AG08396 (cell line): Measurements from ENCODE around the gene ZNF772.
A peak's percentile ranks its signal among the peaks of the same experiment; 100 is the strongest.
"Not testable (repeated sequence)": the region's sequence is repeated elsewhere in the genome, so short reads cannot be mapped to it uniquely, and the experiment has no call there.

ENCODE experiments used
- DNase-seq: peaks from one replicate; pipeline ENCODE4 v3.0.0; 2012; ENCODE audit warnings: low spot score, mixed read lengths

The ZNF772 gene

DNA sequence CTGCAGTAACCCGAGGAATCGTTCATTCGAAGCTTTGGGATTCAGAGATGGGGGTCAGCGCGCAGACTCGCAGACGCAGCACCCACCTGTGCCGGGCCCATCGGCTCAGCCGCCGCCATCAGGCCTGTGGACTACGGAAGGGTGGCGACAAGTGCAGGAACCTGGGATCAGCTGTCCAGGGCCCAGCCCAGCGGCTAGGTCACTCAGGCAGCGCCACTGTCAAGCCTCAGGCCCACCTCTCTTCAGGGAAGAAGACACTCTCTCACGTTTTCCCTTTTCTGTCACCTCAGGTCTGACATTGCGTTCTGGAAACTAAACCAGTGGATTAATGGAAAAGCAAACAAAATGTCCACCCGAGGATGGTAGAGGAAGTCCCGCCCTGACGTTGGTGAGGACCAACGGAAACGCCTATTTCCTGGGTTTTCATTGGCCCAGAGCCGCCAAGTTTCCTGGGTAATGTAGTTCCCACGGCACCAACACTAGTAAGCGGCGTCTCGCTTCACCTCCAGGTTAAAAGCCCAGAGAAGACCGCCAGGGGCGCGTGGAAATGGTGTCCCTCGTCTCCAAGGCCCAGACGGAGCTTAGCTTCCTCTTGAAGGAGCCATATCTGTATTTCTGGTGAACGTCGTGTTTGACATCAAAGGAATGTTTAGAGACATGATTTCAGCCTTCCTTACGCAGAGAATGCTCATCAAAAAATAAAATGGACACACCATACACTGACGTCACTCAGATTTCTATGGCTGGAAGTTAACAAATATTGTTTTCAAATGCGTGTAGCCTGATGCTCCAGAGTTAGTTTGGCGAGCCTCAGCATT lies at the start of gene ZNF772:
TSS of gene ZNF772 (minus strand) at position 376 of the 818 bp plus-strand sequence. CDS start at position 119, 257 bp downstream.
- DNase-seq: peak; percentile 94

DNA sequence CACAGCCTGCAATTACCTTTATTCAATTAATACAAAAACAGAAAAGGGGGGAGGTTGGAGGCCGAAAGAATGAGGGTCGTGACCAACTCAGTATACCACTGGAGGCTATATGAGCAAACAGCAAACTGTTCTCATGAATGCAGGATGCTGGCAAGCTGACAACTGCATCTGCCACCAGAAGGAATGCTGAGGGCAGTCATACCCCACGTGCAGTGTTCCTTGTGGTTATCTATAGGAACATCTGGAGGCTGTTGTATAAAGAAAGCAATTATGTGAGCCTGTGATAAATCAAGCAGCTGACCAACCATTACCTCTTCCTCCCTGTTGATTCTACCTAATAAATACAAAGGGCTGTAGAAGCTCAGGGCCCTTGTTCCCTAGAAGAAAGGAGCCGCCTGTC lies 40.7 kb upstream of the ZNF772 start:
- DNase-seq: not testable (repeated sequence)

DNA sequence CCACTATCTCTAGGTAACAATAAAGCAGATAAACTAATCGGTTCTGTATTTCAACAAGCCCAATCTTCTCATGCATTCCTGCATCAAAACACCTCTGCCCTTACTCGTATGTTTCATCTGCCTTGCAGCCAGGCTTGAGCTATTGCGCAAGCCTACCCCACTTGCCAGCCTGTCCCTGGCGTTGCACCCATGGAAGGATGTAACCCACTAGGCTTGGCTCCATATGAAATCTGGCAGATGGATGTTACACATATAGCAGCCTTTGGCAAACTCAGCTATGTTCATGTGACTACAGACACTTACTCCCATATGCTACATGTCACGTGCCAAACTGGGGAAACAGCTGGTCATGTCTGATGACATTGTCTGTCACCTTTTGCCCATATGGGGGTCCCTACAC lies 37.9 kb upstream of the ZNF772 start:
- DNase-seq: no peak

DNA sequence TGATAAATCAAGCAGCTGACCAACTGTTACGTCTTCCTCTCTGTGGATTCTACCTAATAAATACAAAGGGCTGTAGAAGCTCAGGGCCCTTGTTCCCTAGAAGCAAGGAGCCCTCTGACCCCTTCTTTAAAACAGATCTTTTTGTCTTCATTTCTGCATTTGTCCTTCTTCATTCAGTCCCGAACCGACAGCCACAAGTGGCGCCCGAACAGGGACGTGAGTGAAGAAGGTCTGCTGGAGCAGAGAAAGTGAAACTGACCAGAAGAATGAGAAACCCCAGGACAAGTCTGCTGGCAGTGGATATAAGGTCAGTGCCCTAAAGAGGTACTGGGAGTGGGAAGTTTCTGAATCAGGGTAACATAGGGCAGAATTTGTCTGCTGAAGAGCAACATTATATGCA lies 35.5 kb upstream of the ZNF772 start:
- DNase-seq: no peak

DNA sequence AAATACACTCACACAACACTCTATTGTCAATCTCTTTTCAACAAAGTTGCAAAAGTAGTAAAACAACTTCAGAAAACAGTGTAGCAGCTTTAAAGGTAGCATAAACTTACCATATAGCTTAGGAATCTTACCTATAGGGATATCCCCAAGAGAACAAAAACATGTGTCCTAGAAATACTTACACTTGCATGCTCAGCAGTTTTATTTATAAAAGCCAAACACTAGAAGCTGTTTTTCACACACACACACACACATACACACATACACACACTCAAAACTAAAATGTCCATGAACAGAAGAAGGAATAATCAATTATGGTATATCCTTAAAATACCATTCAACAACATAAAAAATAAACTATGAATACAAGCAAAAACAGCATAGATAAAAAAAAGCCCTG lies 34.1 kb upstream of the ZNF772 start:
- DNase-seq: no peak

DNA sequence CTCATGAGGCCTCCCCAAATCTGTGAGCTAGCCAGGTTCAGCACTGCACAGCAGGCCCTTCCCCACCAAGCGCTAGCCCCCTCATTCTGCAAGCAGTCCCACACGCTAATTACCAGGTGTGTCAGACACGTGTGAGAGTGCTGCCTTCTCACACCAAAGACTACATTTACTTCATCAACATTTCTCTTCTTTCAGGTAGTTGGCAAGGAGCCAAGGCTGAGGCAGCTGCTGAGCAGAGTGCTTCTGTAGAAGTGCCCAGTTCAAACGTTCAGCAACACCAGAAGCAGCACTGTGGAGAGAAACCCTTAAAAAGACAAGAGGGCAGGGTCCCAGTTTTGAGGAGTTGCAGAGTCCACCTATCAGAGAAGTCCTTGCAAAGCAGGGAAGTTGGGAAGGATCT lies 28.8 kb upstream of the ZNF772 start:
- no peak for DNase-seq

DNA sequence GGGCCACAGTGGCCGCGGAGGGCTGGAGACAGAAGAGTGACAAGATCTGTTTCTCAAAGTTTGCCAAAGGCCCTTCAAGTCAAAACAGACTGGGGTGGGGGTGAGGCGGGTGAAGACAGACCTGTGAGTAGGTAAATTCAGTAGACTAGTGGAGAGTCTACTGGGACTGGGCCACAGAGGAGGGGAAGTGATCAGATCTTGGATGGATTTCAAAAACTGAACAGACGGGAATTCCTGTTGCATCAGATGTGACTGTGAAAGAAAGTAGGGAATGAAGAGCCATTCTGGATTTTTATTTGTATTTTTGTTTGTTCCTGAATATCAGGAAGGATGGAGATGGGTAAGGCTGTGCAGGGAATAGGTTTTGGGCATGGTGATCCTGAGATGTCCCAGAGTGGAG lies 23.0 kb upstream of the ZNF772 start:
- not testable (repeated sequence) for DNase-seq

DNA sequence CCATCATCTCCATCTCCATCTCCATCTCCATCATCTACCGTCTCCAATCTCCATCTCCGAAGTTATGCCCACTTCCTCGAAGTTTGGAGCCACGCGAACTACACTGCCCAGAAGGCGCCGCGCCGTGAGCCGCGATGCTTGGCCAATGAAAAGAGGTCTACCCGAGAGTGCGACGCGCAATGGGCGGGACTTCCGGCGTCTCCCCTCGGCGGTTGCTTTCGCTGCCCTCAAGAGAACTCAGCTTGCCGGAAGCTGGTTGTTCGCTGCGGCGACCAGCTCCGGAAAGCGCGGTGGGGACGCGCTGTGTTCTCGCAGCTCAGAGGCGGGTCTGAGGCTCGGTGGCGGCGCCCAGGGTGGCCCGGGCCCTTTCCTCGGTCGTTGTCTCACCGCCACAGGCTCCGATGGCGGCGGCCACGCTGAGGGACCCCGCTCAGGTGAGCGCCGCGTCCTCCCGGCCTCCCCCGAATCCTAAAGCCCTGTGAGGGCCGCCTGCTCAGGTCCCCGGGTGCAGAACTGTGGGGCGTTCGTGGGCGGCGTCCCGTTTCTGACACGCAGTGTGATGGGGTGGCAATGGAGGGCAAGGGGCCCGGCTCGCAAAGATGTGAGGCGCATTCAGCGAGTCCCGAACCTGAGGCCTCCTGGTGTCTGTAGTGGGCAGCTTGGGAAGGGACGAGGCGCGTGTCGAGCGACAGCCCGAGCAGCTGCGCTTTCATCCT lies 22.5 kb upstream of the ZNF772 start, which contains the start of gene ZNF773:
TSS of gene ZNF773 (plus strand) at position 259 of the 716 bp plus-strand sequence. CDS start at position 402, 143 bp downstream.
- peak; percentile 95 for DNase-seq

DNA sequence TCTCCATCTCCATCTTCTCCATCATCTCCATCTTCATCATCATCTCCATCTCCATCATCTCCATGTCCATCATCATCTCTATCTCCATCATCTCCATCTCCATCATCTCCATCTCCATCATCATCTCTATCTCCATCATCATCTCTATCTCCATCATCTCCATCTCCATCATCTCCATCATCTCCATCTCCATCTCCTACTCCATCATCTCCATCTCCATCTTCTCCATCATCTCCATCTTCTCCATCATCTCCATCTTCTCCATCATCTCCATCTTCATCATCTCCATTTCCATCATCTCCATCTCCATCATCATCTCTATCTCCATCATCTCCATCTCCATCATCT lies 21.9 kb upstream of the ZNF772 start:
- DNase-seq: not testable (repeated sequence)

DNA sequence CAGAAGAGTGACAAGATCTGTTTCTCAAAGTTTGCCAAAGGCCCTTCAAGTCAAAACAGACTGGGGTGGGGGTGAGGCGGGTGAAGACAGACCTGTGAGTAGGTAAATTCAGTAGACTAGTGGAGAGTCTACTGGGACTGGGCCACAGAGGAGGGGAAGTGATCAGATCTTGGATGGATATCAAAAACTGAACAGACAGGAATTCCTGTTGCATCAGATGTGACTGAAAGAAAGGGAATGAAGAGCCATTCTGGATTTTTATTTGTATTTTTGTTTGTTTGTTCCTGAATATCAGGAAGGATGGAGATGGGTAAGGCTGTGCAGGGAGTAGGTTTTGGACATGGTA lies 10.9 kb upstream of the ZNF772 start:
- not testable (repeated sequence) for DNase-seq

DNA sequence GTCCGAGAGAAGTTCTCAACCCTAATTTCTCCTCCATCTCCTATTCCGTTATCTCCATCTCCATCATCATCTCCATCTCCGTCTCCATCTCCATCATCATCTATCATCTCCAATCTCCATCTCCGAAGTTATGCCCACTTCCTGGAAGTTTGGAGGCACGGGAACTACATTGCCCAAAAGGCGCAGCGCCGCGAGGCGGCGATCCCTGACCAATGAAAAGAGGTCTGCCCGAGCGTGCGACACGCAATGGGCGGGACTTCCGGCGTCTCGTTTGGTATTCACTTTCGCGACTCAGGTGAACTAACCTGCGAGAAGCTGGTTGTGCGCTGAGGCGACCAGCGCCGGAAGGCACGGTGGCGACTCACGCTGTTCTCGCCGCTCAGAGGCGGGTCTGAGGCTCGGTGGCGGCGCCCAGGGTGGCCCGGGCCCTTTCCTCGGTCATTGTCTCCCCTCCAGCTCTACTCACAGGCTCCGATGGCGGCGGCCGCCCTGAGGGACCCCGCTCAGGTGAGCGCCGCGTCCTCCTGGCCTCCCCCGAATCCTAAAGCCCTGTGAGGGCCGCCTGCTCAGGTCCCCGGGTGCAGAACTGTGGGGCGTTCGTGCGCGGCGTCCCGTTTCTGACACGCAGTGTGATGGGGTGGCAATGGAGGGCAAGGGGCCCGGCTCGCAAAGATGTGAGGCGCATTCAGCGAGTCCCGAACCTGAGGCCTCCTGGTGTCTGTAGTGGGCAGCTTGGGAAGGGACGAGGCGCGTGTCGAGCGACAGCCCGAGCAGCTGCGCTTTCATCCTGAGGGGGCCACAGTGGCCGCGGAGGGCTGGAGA lies 10.3 kb upstream of the ZNF772 start, which contains the start of gene ZNF419:
TSS of gene ZNF419 (plus strand) at position 274 of the 822 bp plus-strand sequence. CDS start at position 475, 201 bp downstream.
- DNase-seq: peak; percentile 94

DNA sequence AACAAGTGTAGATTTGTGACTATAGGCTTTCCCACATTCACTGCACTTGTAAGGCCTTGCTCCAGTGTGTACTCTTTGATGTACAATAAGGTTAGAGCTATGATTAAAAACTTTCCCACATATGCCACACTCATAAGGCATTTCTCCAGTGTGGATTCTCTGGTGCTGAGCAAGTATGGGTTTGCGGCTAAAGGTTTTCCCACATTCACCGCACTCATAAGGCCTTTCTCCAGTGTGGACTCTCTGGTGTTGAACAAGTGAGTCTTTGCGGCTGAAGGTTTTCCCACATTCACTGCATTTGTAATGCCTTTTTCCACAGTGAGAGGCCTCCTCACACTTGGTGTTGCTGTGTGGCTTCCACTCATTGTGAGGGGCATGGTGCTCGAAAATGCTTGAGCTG lies 3.7 kb downstream of the ZNF772 start:
- DNase-seq: no peak

DNA sequence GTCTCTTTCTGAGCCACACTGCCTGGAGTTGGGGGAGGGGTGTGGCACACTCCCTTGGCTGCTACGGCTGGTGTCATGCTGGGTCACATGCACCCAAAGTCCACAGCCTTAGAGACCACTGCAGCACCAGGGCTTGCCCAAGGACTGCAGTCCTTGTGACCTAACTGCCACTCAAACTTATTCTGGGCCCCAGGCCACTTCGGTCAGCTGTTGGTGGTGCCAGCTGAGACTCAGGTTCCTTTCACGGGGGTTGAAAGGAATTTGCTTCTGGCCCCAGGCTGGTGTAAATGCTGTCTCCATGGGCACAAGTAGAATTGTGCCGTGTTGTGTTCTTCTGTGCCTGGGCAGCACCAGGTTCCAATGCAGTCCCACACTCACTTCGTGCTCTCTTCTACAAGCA lies 10.9 kb downstream of the ZNF772 start:
- DNase-seq: no peak

DNA sequence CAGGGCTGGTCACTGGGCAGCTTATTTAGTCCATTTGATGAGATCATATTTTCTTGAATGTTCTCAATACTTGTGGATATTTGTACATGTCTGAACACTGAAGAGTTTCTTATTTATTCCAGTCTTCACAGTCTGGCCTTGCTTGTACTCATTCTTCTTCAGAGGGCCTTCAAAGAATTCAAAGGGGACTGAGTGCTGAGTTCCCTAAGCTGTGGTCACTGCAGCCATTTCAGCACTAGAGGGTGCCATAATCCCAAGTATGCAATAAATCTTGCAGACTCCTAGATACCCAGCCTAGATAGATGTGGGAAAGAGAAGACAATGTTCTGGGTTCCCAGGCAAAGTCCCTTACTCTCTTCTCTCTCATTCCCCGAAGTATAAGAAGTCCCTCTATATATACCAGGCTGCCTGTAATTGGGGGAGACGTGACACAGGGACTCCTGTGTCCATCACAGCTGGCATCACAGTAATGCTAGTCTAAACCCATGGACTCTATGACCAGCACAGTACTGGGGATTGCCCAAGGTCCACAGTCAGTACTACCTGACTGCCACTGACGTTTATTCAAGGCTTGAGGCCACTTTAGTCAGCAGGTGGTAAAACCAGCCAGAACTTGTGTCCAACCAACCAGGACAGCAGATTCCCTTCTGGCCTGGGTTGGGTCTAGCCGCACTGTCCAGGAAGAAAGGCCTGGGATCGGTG lies 11.5 kb downstream of the ZNF772 start:
- DNase-seq: peak; percentile 45

DNA sequence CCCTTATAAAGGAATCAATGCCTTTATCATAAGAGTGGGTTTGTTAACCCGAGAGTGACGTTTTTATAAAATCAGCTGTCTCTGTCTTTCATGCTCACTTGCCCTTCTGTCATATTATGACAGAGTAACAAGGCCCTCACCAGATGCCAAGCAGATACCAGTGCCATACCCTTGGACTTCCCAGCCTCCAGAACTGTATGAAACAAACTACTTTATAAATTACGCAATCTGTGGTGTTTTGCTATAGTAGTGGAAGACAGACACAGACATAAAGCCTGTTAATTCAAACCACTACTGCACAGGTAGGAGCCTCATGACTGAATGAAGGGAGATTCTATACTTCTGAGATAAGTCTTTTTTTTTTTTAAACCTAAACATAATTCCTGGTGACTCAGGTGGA lies 25.1 kb downstream of the ZNF772 start:
- no peak for DNase-seq

DNA sequence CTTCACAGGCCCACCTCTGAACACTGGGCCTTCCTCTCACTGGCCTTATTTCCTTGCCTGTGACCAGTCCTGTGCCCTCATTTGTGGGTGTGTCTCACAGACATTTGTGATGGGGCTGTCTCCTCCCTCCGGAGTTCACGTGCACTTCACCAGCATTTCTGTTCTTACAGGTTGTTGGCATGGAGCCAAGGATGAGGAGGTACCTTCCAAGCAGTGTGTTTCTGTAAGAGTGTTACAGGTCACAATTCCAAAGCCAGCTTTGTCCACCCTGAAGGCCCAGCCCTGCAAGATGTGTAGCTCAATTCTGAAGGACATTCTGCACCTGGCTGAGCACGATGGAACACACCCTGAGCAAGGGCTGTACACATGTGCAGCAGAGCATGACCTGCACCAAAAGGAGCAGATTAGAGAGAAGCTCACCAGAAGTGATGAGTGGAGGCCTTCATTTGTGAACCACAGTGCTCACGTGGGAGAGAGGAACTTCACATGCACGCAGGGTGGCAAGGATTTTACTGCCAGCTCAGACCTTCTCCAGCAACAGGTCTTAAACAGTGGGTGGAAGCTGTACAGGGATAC lies 34.2 kb downstream of the ZNF772 start:
- DNase-seq: no peak

DNA sequence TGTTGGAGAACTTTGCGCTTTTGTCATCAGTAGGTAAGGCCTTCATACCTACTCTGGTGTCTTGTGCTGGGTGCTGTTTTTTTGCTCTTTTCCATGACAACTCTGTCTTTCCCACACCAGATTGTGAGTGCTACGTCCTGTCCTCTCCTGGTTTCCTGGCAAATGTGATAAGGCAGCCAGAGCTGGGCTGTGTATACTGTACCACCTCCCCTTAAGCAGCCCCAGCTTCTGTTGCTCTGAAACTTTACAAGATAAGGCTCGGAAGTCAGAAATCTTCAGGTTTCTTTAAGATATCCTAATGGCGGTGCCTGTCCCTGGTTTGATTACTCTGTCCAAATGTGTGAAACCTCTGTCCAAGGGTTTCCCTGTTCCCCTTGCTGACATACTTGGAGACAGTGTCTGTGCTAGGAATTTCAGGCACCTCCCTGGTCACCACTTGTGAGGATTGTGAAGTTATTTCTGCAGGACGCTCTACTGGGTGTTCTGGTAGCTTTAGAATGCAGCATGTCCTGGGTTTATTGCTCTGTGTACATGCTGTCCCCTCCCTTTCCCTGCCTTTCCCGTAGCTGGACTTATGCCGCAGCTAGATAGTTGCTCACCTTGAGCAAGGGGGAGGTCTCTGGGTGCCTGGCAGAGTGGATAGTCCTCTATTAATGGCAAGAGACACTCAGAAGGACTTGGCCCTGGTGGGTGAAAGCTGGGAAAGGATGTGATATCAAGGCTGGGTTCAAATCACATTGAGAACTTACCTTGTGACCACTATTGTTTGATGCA lies 35.2 kb downstream of the ZNF772 start:
- no peak for DNase-seq

DNA sequence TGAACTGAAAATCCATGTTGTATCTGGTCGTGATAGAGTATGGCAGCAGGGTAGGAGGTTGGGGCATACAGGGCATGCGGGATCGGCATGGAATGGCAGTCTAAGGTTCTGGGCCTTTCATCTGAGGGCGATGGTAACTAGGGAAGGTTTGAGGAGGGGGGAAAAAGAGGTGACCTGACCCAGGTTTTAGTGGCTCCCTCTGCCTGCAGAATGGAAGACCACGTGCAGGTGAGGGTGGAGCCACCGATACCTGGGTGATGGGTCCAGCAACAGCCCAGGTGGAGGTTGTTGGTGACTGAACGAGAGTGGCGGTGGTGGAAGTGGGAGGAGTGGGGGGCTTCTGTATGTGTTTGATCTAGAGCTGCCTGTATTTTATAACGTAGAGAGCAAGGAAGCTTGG lies 38.4 kb downstream of the ZNF772 start:
- DNase-seq: no peak

DNA sequence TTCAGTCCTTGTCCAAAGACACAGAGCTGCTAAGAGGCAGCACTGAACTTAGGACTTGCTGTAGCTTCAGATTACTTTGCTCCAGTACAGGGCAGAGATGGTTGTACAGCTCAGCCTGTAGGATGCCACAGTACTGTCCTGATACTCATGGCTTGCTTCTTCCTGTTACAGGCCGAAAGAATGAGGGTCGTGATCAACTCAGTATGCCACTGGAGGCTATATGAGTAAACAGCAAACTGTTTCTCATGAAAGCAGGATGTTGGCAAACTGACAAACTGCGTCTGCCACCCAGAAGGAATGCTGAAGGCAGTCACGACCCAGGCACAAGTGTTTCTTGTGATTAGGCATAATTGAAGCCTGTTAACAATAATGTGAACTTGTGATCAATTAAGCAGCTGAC lies 39.4 kb downstream of the ZNF772 start:
- no peak for DNase-seq

DNA sequence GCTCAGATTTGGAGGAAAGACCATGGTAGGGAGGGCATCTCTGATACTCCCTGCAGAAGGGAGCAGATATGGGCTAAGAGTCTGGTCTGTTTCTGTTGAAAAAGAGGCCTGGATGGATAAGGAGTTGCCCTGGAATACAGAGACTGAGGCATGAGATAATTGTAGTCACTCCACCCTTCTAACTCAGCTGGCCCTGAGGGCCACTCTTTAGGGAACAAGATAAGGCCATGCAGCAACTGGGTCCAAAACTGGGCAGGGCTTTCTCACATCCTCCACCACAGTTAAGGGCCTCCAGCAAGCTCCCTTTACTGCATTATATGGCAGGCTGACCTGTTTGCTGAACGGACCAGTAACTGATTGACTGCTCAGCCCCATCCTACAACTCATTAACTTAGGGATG lies 40.9 kb downstream of the ZNF772 start:
- no peak for DNase-seq
